ENCODE data around the gene ODAD3.

DNA sequence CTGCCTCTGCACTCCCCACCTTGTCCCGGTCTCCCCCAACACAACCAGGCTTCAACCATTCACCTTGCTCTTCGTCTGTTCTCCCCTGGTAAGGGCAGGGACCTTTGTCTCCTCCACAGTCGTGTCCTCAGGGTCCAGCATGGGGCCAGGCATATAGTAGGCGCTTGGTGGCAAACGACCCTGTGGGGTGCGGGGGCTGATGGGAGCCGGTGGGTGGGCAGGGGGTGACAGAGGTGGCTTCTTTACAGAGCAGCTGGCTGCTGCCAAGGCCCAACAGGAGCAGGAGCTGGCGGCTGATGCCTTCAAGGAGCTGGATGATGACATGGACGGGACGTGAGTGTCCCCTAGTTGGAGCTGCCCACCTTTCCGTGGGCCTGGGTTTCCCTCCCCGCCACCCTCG, 10.2 kb upstream of the ODAD3 start:
- TF ChIP-seq, protein P1, sequence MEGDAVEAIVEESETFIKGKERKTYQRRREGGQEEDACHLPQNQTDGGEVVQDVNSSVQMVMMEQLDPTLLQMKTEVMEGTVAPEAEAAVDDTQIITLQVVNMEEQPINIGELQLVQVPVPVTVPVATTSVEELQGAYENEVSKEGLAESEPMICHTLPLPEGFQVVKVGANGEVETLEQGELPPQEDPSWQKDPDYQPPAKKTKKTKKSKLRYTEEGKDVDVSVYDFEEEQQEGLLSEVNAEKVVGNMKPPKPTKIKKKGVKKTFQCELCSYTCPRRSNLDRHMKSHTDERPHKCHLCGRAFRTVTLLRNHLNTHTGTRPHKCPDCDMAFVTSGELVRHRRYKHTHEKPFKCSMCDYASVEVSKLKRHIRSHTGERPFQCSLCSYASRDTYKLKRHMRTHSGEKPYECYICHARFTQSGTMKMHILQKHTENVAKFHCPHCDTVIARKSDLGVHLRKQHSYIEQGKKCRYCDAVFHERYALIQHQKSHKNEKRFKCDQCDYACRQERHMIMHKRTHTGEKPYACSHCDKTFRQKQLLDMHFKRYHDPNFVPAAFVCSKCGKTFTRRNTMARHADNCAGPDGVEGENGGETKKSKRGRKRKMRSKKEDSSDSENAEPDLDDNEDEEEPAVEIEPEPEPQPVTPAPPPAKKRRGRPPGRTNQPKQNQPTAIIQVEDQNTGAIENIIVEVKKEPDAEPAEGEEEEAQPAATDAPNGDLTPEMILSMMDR (IDR thresholded peaks at IDR 0.05), result no peak
- no peak for TF ChIP-seq POLR2A (IDR thresholded peaks at IDR 0.05)
- TF ChIP-seq EP300 (IDR thresholded peaks at IDR 0.05), result no peak
